Smooth muscle cell (in vitro differentiated cells): ENCODE results near the gene NECAB2. TPM values are rescaled to one million over a fixed set of nuclear protein-coding genes. Genes with fewer than 3 reads are reported as not detected.

ENCODE experiments used
- DNase-seq: peaks from one replicate; lab custom pipeline; 2025; ENCODE audit not compliant: unreplicated experiment; lab: John Stamatoyannopoulos, UW
- H2AFZ ChIP-seq: fragments of 200-600 bp; sonication (generic); 2 replicates; pipeline ENCODE4 v1.6.0; 2016; ENCODE audit warnings: antibody characterized with exemption, low read depth, mild to moderate bottlenecking
- H3F3A ChIP-seq: fragments of 200-600 bp; sonication (generic); 2 replicates; pipeline ENCODE4 v1.6.0; 2017; ENCODE audit warnings: antibody characterized with exemption, low read depth
- H3K27ac ChIP-seq: fragments of 200-600 bp; sonication (generic); 2 replicates; pipeline ENCODE4 v1.5.1; 2016; ENCODE audit warnings: low read depth, mild to moderate bottlenecking
- H3K27me3 ChIP-seq: fragments of 200-600 bp; sonication (generic); 2 replicates; pipeline ENCODE4 v1.6.1; 2016; ENCODE audit warnings: low read depth, mild to moderate bottlenecking
- H3K36me3 ChIP-seq: fragments of 200-600 bp; sonication (generic); 2 replicates; pipeline ENCODE4 v1.5.1; 2016; ENCODE audit warnings: low read depth
- H3K4me1 ChIP-seq: fragments of 200-600 bp; sonication (generic); 2 replicates; pipeline ENCODE4 v1.5.1; 2016; ENCODE audit warnings: low read depth
- H3K4me2 ChIP-seq: fragments of 200-600 bp; sonication (generic); 2 replicates; pipeline ENCODE4 v1.6.0; 2016; ENCODE audit warnings: mild to moderate bottlenecking
- H3K4me3 ChIP-seq: fragments of 200-600 bp; sonication (generic); 2 replicates; pipeline ENCODE4 v1.5.1; 2016; ENCODE audit warnings: mild to moderate bottlenecking
- H3K79me2 ChIP-seq: fragments of 200-600 bp; sonication (generic); 2 replicates; pipeline ENCODE4 v1.6.0; 2016; ENCODE audit warnings: low read depth, mild to moderate bottlenecking
- H3K9ac ChIP-seq: fragments of 200-600 bp; sonication (generic); 2 replicates; pipeline ENCODE4 v1.6.0; 2016; ENCODE audit warnings: low read depth
- H3K9me3 ChIP-seq: fragments of 200-600 bp; sonication (generic); replicated peaks from 2 replicates; pipeline ENCODE4 v1.5.1; 2016; ENCODE audit warnings: low read depth
- H4K20me1 ChIP-seq: fragments of 200-600 bp; sonication (generic); 2 replicates; pipeline ENCODE4 v1.6.0; 2016; ENCODE audit warnings: low read depth
- WGBS: methylation state at CpG from one replicate; pipeline ENCODE4 v1.1.7; 2016; ENCODE audit warnings: low lambda C conversion rate; 5-methylcytosine and 5-hydroxymethylcytosine counted together
- polyA plus RNA-seq: library from polyadenylated mRNA; unstranded; fragments of >200 nt; fragmentation: Nextera tagmentation; extraction: Ambion mirVana; gene quantifications from 2 replicates; pipeline ENCODE4 v1.2.1, GENCODE V29; 2016
- total RNA-seq: library from RNA; depleted of rRNA; stranded (reverse); fragments of >200 nt; gene quantifications from 2 replicates; pipeline ENCODE4 v1.2.3, GENCODE V29; 2014
- TF ChIP-seq, protein P1 (sequence below): fragments of 200-600 bp; sonication (generic); IDR thresholded peaks from 2 replicates; pipeline ENCODE4 v1.5.1; 2017; ENCODE audit warnings: borderline replicate concordance, mild to moderate bottlenecking, antibody characterized with exemption; ENCODE audit not compliant: insufficient read depth, poor library complexity, severe bottlenecking

The NECAB2 gene
- total and polyA plus RNA-seq, 2 experiments from 2014 or later: 0.22 to 1.7 TPM

- no peak overlapping the region for H2AFZ ChIP-seq
- no peak overlapping the region for H3K27ac ChIP-seq
- 90% methylated on average over 13 of the region's 13 CpGs for WGBS
- H3K4me3 ChIP-seq: no peak overlapping the region
- H3K36me3 ChIP-seq: no peaks in the 10 kb centered on the region
- no peaks in the 10 kb centered on the region for H3K9me3 ChIP-seq
- no peaks in the 10 kb centered on the region for H4K20me1 ChIP-seq
- H3K27me3 ChIP-seq: no peaks in the 10 kb centered on the region
- DNase-seq: no peak
- no peaks in the 10 kb centered on the region for H3F3A ChIP-seq
- no peaks in the 10 kb centered on the region for H3K79me2 ChIP-seq
- TF ChIP-seq, protein P1, sequence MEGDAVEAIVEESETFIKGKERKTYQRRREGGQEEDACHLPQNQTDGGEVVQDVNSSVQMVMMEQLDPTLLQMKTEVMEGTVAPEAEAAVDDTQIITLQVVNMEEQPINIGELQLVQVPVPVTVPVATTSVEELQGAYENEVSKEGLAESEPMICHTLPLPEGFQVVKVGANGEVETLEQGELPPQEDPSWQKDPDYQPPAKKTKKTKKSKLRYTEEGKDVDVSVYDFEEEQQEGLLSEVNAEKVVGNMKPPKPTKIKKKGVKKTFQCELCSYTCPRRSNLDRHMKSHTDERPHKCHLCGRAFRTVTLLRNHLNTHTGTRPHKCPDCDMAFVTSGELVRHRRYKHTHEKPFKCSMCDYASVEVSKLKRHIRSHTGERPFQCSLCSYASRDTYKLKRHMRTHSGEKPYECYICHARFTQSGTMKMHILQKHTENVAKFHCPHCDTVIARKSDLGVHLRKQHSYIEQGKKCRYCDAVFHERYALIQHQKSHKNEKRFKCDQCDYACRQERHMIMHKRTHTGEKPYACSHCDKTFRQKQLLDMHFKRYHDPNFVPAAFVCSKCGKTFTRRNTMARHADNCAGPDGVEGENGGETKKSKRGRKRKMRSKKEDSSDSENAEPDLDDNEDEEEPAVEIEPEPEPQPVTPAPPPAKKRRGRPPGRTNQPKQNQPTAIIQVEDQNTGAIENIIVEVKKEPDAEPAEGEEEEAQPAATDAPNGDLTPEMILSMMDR: no peak
- no peak overlapping the region for H3K4me2 ChIP-seq
- peaks cover 7% of the 10 kb centered on the region for H3K4me1 ChIP-seq
- no peak overlapping the region for H3K9ac ChIP-seq
Measured at GRCh38 chr16:83998091-83998490, 30.0 kb downstream of the NECAB2 start.

- no peaks in the 10 kb centered on the region for H3K4me1 ChIP-seq
- no peak overlapping the region for H3K4me3 ChIP-seq
- H3K9ac ChIP-seq: no peak overlapping the region
- no peak overlapping the region for H3K27ac ChIP-seq
- H3K36me3 ChIP-seq: no peaks in the 10 kb centered on the region
- no peaks in the 10 kb centered on the region for H3K9me3 ChIP-seq
- no peak overlapping the region for H2AFZ ChIP-seq
- TF ChIP-seq, protein P1: no peak
- H3K4me2 ChIP-seq: no peak overlapping the region
- peaks cover 4% of the 10 kb centered on the region for H3K27me3 ChIP-seq
- DNase-seq: no peak
- H3F3A ChIP-seq: no peaks in the 10 kb centered on the region
- no peaks in the 10 kb centered on the region for H3K79me2 ChIP-seq
- H4K20me1 ChIP-seq: no peaks in the 10 kb centered on the region
- WGBS: 73% methylated on average over 13 of the region's 13 CpGs
Measured at GRCh38 chr16:84000989-84001642, 33.1 kb downstream of the NECAB2 start.

DNA sequence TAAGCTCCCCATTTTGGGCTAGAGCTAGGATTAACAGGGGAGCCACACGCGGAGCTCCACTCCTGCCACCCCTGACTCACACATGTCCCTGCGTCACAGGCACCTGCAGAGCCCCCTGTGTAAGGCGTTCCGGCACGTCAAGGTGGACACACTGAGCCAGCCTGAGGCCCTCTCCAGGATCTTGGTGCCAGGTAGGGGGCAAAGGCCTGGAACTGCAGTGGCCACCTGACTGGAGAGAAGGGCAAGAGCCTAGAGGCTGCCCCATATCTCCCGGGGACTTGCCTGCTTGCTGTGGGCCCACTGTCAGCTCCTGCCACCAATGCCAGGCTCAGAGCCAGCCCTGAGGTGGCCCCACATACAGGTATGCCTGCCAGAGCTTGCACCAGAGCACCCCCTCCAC lies 33.7 kb downstream of the NECAB2 start:
- WGBS: 90% methylated on average over 7 of the region's 7 CpGs
- Histone ChIP-seq H3K9me3 (no peaks in the 10 kb centered on the region), H3K4me1 (no peaks in the 10 kb centered on the region), H3K79me2 (no peaks in the 10 kb centered on the region), H2AFZ (no peak overlapping the region), H3K4me3 (no peak overlapping the region), H3F3A (no peaks in the 10 kb centered on the region), H3K9ac (no peak overlapping the region), H3K4me2 (no peak overlapping the region), H3K27me3 (peaks cover 7% of the 10 kb centered on the region), H3K27ac (no peak overlapping the region), H3K36me3 (no peaks in the 10 kb centered on the region), H4K20me1 (no peaks in the 10 kb centered on the region)
- DNase-seq: no peak
- TF ChIP-seq, protein P1: no peak

DNA sequence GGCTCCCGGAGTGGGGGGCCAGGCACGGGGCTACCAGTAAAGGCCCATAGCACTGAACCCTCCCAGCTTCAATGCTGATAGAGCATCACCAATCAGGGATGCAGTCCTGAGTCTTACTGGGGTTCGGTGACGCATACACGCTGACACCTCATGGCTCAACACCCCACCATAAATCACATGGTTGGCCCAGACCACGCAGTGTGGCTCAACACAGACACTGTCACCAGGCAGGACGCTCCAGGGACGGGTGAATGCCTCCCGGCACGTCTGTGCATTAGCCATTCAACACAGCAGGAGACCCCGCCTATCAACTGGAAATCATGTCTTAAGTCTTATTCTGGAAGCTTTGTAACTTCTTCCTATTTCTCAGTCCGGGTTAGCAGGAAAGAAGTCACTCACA lies 35.0 kb downstream of the NECAB2 start:
- TF ChIP-seq, protein P1: no peak
- no peak overlapping the region for H3K27ac ChIP-seq
- no peak overlapping the region for H3K9ac ChIP-seq
- no peaks in the 10 kb centered on the region for H3K79me2 ChIP-seq
- no peak overlapping the region for H3K4me3 ChIP-seq
- H3K4me2 ChIP-seq: no peak overlapping the region
- no peaks in the 10 kb centered on the region for H3K9me3 ChIP-seq
- no peaks in the 10 kb centered on the region for H3K36me3 ChIP-seq
- H4K20me1 ChIP-seq: no peaks in the 10 kb centered on the region
- DNase-seq: no peak
- H3K27me3 ChIP-seq: peaks cover 7% of the 10 kb centered on the region
- no peak overlapping the region for H2AFZ ChIP-seq
- H3K4me1 ChIP-seq: no peaks in the 10 kb centered on the region
- H3F3A ChIP-seq: no peaks in the 10 kb centered on the region
- whole genome bisulfite sequencing: 87% methylated on average over 12 of the region's 12 CpGs
